ENCODE data around the gene NFKBIB.

DNA sequence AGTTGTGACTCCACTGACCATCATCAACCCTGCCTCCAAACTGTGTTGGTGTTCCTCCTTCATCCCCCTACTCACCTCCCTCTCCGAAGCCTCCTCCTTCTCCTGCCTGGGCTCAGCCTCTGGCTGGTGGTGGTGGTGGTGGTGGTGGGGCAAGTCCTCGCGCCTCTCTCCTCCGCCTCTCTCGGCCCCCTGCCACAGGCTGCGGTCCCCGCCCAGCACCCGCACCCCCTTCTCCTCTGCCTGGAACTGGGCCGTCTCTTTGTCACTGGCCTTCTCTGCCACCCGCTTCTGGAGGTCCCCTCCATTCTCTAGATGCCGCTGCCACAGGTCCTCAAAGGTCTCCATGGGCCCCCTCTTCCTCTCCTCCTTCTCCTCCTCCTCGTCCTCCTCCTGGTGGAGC, 10.7 kb downstream of the NFKBIB start:
- TF ChIP-seq CTCF (optimal IDR thresholded peaks at IDR 0.05 in 1 of 3, IDR thresholded peaks at IDR 0.05 in 1 of 3, conservative IDR thresholded peaks at IDR 0.05 in 1 of 3; ENCODE audit: extremely low read depth in 1 of 3, insufficient read depth in 2 of 3, low read length in 3 of 3): no peak
- no peak for TF ChIP-seq EZH2 (IDR thresholded peaks at IDR 0.05; ENCODE audit: low read length)

Data from keratinocyte (primary cell).